NOMO-1 treated with dmso at 0.1 percent for 144 hours (cell line): ENCODE measurements around the gene CYYR1.
A peak's percentile ranks its signal among the peaks of the same experiment; 100 is the strongest.
"Not testable (repeated sequence)": the region's sequence is repeated elsewhere in the genome, so short reads cannot be mapped to it uniquely, and the experiment has no call there.

ENCODE experiments used
- DNase-seq: peaks from one replicate; lab custom pipeline; 2025; ENCODE audit not compliant: unreplicated experiment; lab: John Stamatoyannopoulos, UW

The CYYR1 gene

DNA sequence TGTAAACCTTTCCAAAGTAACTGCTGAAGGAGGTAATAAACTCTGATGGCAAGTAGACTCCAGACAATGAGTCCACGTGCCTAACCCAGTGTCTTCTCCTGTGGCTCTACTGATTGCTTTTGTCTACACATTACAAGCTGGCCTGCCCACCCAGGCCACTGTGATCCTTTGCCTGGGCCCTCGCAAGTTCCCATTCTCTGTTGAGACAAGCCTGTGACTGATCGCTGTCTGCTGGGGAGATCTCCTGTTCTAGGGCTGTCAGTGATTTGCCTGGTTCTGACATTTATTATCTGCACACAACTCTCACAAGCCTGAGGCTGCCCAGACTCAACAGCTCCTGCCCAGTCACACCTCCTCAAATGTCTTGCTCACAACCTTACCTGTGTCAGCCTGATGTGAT, 81.4 kb downstream of the CYYR1 start:
- DNase-seq, result no peak

DNA sequence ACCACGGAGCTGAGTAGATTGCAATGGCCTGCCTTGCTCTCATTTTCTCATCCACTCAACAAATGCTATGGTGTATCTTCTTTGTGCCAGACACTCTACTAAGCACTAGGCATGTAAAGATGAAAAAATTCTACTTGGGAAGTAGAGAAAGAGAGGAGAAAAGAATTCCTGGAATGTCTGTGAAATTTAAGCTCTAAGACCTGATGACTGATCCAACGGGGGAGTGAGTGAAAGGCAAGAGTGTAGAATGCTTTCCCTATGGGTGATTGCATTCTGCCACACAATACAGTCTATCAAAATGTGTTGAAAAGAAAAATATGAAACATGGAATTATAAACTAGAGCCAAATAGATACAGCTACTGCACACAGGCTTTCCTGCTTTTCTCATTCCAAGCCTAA, 82.3 kb downstream of the CYYR1 start:
- DNase-seq, result no peak

DNA sequence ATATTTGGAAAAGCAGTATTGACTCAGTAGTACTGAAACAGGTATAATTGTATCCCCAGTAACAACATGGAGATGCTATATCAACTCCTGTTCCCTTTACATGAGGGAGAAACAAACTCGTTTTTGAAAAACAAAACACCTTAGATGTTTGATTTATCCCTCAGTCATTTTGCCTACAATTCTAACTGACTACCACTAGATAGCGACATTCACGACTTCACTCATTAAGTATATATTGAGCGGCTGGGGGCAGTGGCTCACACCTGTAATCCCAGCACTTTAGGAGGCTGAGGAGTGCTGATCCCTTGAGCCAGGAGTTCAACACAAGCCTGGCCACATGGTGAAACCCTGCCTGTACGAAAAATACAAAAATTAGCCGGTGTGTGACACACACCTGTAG, 83.3 kb downstream of the CYYR1 start:
- DNase-seq, result no peak

- no peak for DNase-seq
Measured at GRCh38 chr21:26487981-26488480, 85.1 kb downstream of the CYYR1 start.

DNA sequence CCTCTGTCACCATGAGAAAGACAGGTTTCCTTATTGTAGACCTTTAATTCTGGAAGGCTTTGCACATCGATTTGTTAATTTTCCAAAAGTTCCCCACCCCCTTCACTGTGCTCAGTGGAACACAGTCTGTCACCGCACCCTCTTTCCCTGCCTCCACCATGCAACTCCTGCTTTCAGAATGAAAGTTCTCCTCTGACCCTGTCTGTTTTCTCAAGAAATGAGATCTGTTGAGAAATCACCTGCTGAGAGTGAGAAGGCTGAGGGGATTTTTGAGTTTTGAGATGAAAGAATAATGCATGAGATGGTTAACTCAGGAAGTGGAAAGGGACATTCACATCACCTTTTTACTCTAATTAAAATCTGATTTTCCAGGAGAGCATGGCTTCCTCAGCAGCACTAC, 99.6 kb downstream of the CYYR1 start:
- no peak for DNase-seq

DNA sequence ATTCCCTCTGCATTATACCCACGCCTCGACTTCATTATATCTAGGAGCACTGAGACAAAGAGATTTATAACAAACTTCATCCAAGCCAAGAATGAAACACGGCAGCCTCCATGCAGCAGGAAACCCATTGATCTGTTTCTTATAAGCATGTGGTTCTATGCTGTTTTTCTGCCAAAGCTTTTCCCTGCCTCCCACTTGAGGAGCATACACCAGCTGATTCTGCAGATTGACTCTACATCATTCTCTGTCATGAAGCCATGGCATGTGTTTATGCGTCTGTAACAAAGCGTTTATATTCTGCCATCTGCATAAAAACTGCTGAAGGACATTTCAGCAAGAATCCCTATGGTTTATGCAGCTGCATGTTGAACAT, 102.0 kb downstream of the CYYR1 start:
- DNase-seq, result no peak

- DNase-seq, result no peak
Measured at GRCh38 chr21:26470351-26471098, 102.6 kb downstream of the CYYR1 start.

DNA sequence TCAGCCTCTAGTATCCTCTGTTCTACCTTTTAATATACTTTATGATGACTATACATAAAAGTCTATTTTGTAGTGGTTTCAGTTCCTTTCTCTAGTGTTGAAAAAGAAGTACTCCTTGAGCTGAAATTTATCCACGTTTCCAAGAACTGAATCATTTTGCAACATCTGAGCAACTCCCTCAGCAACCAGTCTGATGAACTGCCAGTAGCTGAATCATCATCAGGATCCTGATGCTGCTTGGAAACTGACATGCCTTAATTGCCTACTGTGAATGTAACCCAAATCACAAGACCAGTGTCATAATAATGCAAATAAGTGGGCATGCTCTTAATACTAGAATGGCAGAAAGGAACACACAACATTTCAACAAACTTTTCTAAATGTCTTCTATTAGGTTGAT, 103.3 kb downstream of the CYYR1 start:
- DNase-seq, result peak; percentile 46

GRCh38 chr21:26465916-26466315, 107.2 kb downstream of the CYYR1 start:
- no peak for DNase-seq

GRCh38 chr21:26461500-26461899, 111.6 kb downstream of the CYYR1 start:
- DNase-seq, result no peak

DNA sequence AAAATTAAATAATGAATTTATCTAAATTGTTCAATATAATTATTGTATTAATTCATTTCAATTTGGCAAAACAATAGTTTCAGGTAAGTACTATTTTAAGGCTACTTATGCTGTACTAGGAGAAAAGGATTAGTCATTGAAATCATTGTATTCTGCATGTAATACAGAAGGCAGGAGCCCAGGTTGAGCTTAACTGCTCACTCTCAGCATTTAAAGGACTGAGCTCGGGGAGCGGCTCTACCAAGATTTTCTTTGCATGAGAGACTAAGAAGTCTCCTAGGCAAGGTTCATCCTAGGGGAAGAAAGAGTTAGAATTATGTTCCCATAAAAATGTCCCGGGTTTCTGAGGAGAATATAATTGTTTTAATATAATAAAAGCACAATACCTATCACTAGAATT, 112.5 kb downstream of the CYYR1 start:
- no peak for DNase-seq

DNA sequence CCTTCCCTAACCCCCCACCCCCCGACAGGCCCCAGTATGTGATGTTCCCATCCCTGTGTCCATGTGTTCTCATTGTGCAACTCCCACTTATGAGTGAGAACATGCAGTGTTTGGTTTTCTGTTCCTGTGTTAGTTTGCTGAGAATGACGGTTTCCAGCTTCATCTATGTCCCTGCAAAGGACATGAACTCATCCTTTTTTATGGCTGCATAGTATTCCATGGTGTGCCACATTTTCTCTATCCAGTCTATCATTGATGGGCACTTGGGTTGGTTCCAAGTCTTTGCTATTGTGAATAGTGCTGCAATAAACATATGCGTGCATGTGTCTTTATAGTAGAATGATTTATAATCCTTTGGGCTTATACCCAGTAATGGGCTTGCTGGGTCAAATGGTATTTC, 114.2 kb downstream of the CYYR1 start:
- DNase-seq, result not testable (repeated sequence)

DNA sequence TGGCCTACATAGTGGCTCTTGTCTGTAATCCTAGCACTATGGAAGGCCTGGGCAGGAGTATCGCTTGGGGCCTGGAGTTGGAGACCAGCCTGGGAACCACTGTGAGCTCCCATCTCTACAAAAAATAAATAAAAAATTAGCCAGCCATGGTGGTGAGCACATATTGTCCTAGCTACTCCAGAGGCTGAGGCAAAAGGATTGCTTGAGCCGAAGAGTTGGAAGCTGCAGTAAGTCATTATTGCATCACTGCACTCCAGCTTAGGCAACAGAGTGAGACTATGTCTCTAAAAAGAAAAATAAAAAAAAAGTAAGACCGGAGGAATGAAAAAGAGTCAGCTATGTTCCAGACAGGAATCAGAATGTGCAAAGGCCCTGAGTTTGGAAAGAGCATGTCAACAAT, 115.3 kb downstream of the CYYR1 start:
- DNase-seq, result no peak

GRCh38 chr21:26453267-26453666, 119.8 kb downstream of the CYYR1 start:
- no peak for DNase-seq

DNA sequence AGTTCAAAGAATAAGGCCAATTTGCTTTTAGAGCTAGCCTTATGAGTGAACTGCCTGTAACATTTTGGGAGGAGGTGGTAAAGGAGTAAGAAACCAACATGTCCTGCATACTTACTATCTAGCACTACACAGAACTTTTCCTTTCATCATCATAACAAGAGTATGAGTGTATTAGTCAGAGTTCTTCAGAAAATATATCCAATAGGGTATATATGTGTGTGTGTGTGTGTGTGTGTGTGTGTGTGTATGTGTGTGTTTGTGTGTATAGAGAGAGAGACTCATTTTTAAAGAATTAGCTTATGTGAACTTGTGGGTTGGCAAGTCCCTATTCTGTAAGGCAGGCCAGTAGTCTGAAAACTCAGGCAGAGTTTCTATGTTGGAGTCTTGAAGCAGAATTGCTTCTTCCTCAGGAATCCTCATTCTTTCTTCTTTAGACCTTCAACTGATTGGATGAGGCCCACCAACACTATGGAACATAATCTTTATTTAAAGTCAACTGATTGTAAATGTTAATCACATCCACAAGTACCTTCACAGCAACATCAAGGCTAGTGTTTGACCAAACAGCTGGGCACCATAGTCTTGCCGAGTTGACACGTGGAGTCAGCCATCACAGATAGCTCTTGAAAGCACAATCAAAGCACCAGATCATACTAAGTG, 121.9 kb downstream of the CYYR1 start:
- DNase-seq, result no peak

DNA sequence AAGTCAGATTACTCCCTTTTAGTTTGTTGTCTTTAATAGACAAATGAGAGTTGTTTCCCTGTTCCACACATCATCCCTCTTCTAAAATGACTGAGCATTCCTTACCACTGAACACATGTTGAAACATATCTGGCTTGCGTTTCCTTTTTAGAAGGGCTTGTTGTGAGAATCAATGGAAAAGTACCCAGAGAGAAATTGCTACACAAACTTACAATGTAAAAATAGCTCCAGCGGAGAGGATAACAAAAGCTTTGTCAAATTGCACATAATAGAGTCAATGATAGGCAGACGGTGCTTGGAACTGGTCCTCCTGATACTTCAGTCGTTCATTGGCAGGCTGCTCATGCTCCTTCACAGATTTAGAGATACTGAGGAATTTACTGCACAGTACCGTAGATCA, 123.9 kb downstream of the CYYR1 start:
- DNase-seq, result no peak

- DNase-seq, result no peak
Measured at GRCh38 chr21:26448751-26449150, 124.3 kb downstream of the CYYR1 start.

- DNase-seq, result no peak
Measured at GRCh38 chr21:26447932-26448475, 125.1 kb downstream of the CYYR1 start.

- DNase-seq, result no peak
Measured at GRCh38 chr21:26445440-26445839, 127.6 kb downstream of the CYYR1 start.

DNA sequence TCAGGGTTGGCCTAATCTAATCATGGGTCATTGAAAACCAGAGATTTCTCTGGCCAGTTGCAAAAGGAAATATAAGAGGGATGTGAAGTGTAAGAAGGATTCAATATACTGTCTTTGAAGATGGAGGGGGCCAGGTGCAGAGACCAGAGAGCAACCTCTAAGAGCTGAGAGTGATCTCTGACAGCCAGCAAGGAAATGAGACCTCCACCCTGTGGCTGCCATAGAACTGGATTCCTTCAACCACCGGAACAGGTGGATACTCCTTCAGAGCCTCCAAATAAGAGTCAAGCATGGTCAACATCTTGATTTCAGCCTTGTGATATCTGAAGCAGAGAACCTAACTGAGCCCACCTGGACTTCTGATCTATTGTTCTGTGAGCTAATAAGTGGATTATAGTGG, 128.4 kb downstream of the CYYR1 start:
- DNase-seq, result no peak

DNA sequence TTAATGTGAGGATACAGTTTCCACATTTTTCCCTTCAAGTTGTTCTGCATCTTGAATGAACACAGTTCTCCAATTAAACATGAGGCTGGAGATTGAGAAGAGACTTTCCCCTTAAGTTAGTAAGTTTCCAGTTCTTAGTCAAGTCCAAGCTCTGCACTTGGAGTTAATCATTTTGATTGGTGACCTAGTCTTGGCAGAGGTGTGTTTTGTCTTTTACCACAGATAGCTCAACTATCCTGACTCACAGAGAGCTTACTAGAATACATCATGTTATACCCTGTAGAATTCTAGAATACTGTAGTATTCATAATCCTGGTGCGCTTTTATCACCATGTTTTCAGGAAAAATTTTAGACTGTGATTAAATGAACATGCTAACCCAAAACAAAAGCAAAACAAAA, 129.2 kb downstream of the CYYR1 start:
- DNase-seq, result no peak

- no peak for DNase-seq
Measured at GRCh38 chr21:26443291-26443690, 129.8 kb downstream of the CYYR1 start.
